Measurements from ENCODE around the gene CYP3A4.

GRCh38 chr7:99794585-99795502 lies 10.9 kb upstream of the CYP3A4 start:
- TF ChIP-seq CTCF (IDR thresholded peaks at IDR 0.05 in 2 of 3, conservative IDR thresholded peaks at IDR 0.05 in 1 of 3; ENCODE audit: insufficient read depth in 2 of 3, low read depth in 1 of 3, low read length in 3 of 3) (no peak), ZNF280A (IDR thresholded peaks at IDR 0.05; ENCODE audit: low read depth, partially characterized antibody) (no peak), ZNF740 (CRISPR knock-in tag; IDR thresholded peaks at IDR 0.05) (no peak), ZNF740 (tag; IDR thresholded peaks at IDR 0.05) (no peak), CC2D1A (IDR thresholded peaks at IDR 0.05) (no peak), GMEB1 (CRISPR knock-in tag; IDR thresholded peaks at IDR 0.05) (no peak), TCF7L2 (IDR thresholded peaks at IDR 0.05; ENCODE audit: low read depth, low read length) (no peak), SNIP1 (IDR thresholded peaks at IDR 0.05; ENCODE audit: low read depth) (no peak), ZNF134 (CRISPR knock-in tag; conservative IDR thresholded peaks at IDR 0.05) (no peak)

Measured in K562 (cell line).